ENCODE results near the gene RBFOX2.
"Not testable (repeated sequence)": the region's sequence is repeated elsewhere in the genome, so short reads cannot be mapped to it uniquely, and the experiment has no call there.

Gene RBFOX2

GRCh38 chr22:36042240-36042639 lies 13.6 kb upstream of the RBFOX2 start:
- DNase-seq = no peak

GRCh38 chr22:36039125-36039524 lies 10.5 kb upstream of the RBFOX2 start:
- no peak for DNase-seq

- DNase-seq = no peak
Measured at GRCh38 chr22:36037102-36037758, 8.6 kb upstream of the RBFOX2 start.

GRCh38 chr22:36036167-36036624 lies 7.6 kb upstream of the RBFOX2 start:
- DNase-seq = no peak

- no peak for DNase-seq
Measured at GRCh38 chr22:36032611-36033010, 4.0 kb upstream of the RBFOX2 start.

- no peak for DNase-seq
Measured at GRCh38 chr22:36029406-36029755, 757 bp upstream of the RBFOX2 start.

- DNase-seq = no peak
Measured at GRCh38 chr22:36027935-36028645, 534 bp downstream of the RBFOX2 start.

GRCh38 chr22:36027579-36027934 lies 1.1 kb downstream of the RBFOX2 start:
- DNase-seq = no peak

- DNase-seq = no peak
Measured at GRCh38 chr22:36026741-36027140, 1.9 kb downstream of the RBFOX2 start.

GRCh38 chr22:36022697-36023096 lies 5.9 kb downstream of the RBFOX2 start:
- no peak for DNase-seq

GRCh38 chr22:36022162-36022561 lies 6.5 kb downstream of the RBFOX2 start:
- DNase-seq = no peak

GRCh38 chr22:36021606-36022153 lies 6.9 kb downstream of the RBFOX2 start:
- DNase-seq = no peak

- not testable (repeated sequence) for DNase-seq
Measured at GRCh38 chr22:36020865-36021264, 7.8 kb downstream of the RBFOX2 start.

GRCh38 chr22:36017651-36018091 lies 11.0 kb downstream of the RBFOX2 start:
- no peak for DNase-seq

- DNase-seq = no peak
Measured at GRCh38 chr22:36016684-36017083, 11.9 kb downstream of the RBFOX2 start.

- no peak for DNase-seq
Measured at GRCh38 chr22:36015811-36016529, 12.7 kb downstream of the RBFOX2 start.

GRCh38 chr22:36015155-36015810 lies 13.3 kb downstream of the RBFOX2 start:
- DNase-seq = no peak

GRCh38 chr22:36014546-36015074 lies 14.0 kb downstream of the RBFOX2 start:
- no peak for DNase-seq

GRCh38 chr22:36012332-36012731 lies 16.3 kb downstream of the RBFOX2 start:
- DNase-seq = no peak

GRCh38 chr22:36010882-36011281 lies 17.7 kb downstream of the RBFOX2 start:
- DNase-seq = no peak

GRCh38 chr22:36010090-36010489 lies 18.5 kb downstream of the RBFOX2 start:
- no peak for DNase-seq

GRCh38 chr22:36009085-36009484 lies 19.5 kb downstream of the RBFOX2 start:
- DNase-seq = no peak

- DNase-seq = no peak
Measured at GRCh38 chr22:36008565-36008964, 20.1 kb downstream of the RBFOX2 start.
